ENCODE measurements around the gene VAPB.

Gene VAPB

DNA sequence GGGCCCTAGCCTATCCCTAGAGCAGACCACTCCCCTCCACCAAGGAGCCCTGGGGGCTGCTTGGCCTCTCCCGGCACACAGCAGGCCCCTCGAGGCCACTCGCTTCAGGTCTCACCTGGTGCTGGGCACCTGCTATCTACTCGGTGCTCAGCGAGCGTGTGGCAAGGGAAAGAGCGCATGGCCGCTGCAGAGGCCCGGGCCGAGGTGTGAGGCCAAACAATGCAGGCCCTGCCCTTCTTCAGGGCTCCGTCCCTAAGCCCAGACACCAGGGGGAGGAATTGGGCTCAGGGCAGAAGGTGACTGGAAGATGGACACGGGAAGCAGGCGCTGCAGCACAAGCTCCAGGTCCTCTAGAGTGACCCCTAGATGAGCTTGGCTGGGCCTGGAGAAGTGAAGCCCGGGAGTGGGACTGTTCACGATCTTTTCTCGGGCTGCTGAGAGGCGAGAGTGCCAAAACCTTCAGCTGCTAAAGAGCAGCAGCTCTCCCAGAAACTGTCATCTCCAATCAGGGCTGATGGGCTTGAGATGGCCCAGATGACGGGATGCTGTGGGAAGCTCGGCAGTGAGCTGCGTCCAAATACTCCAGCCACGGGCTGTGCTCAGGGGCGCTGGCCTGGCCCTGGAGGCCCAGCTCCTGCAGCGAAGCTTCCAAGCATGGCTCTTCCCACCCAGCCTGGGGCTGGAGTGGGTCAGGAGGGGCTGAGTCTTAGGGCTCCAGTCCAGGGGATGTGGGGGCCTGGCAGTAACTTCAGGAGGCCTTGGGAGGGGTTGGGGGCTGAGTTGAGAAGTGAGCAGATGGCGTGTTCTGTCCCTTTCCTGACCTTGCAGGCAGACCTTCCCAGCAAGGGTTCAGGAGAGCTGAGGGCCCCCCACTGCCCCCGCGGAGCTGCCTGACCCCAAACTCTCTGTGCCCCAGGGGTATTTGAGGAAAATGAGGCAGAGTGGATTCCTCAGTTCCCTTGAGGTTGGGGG is 82.5 kb downstream of the VAPB start:
- TF ChIP-seq, protein P1, sequence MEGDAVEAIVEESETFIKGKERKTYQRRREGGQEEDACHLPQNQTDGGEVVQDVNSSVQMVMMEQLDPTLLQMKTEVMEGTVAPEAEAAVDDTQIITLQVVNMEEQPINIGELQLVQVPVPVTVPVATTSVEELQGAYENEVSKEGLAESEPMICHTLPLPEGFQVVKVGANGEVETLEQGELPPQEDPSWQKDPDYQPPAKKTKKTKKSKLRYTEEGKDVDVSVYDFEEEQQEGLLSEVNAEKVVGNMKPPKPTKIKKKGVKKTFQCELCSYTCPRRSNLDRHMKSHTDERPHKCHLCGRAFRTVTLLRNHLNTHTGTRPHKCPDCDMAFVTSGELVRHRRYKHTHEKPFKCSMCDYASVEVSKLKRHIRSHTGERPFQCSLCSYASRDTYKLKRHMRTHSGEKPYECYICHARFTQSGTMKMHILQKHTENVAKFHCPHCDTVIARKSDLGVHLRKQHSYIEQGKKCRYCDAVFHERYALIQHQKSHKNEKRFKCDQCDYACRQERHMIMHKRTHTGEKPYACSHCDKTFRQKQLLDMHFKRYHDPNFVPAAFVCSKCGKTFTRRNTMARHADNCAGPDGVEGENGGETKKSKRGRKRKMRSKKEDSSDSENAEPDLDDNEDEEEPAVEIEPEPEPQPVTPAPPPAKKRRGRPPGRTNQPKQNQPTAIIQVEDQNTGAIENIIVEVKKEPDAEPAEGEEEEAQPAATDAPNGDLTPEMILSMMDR (IDR thresholded peaks at IDR 0.05; ENCODE audit: low read depth, low read length, missing control alignments): no peak
- DNase-seq (ENCODE audit: extremely low read depth, low read depth): no peak
- H3K4me3 ChIP-seq (replicated peaks; ENCODE audit: low read depth, low read length): no peak overlapping the region

DNA sequence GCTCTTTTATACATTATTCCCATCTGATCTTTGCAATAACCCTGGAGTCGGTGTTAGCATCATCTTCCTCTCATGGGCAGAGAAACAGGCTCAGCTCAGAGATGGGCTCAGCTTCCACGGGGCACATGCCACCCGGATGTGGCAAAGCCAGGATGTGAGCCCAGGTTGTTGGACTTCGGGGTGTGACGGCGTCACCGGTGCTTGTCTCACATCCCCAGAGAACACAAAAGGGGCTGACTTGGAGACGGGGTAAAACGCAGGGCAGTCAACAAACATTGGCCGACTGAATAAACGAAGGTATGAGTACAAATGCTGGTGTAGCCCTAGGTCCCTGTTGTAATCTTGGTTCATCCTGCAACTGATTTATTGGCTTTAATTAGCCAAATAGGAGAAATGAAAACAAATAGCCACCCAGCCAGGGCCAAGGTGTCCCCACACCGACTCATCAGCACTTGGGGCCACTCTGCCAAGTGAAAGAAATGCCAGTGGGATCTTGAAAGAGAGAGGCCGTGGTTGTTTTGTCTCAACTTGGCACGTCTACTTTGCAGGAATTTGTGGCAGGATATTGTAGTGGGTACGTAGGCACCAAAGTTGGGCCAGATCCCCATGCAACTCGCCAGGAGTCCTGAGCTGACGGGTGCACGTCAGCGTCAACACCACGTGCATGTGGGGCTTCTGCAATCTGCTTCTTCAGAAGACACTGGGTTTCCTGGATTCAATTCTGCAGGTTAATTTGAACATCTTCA is 83.4 kb downstream of the VAPB start:
- no peak for DNase-seq (ENCODE audit: extremely low read depth, low read depth)
- H3K4me3 ChIP-seq (replicated peaks; ENCODE audit: low read depth, low read length): no peak overlapping the region
- TF ChIP-seq, protein P1 (IDR thresholded peaks at IDR 0.05; ENCODE audit: low read depth, low read length, missing control alignments): no peak

DNA sequence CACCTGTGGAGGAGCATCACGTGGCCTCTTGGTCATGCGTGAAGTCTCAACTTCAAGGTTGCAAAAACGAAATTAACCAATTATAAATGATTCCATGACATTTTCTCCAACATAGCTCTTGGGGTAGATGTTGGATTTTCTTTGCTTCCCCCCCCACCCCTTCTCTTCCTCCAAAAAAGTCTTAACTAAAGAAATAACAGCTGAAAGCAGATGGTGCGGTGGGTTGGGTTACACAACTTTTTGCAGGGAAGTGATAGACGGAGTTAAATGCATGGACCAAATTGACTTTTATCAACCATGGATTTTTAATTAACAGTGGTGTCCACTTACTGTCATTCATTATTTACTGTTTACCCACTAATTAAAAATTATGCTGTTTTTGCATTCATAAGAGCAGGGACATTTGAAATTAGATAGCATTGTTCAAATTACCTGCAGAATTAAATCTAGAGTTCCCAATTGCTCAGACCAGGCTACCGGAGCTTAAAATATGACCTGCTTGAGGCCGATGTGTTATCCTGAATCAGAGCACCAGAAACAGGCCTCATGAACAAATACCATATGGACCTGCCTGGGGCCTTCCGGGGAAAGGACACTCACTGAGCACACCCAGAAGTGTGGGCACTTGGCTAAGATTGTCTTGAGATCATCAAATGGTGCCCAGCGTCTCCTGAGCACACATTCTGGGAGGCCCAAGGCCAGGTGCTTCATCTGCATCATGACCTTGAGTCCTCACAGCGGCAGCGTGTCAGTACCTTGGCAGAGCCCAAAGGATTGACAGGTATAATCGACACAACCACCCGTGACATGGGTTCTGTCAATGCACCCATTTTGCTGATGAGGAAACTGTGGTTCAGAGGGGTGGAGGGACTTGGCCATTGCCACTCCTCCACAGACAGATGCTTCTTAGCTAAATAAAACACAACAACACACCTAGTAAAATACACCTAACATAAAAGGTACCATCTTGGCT is 84.7 kb downstream of the VAPB start:
- no peak for DNase-seq (ENCODE audit: extremely low read depth, low read depth)
- H3K4me3 ChIP-seq (replicated peaks; ENCODE audit: low read depth, low read length): no peak overlapping the region
- TF ChIP-seq, protein P1 (IDR thresholded peaks at IDR 0.05; ENCODE audit: low read depth, low read length, missing control alignments): no peak

DNA sequence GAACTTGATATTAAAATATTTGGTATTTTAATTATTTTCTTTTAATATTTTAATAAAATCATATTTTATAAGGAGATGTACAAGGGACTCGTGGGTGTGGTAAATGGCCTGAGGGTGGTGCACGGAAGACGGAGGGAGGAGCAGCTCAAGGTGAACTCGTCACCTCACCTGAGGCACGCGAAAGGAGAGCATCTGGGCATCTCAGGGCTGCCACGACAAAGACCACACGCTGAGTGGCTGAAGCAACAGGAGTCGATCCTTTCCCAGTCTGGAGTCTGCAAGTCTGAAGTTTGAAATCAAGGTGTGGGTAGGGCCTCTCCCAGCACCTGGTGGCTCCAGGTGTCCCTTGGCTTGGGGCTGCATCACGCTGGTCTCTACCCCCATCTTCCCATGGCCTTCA is 86.4 kb downstream of the VAPB start:
- TF ChIP-seq, protein P1 (IDR thresholded peaks at IDR 0.05; ENCODE audit: low read depth, low read length, missing control alignments): no peak
- no peak for DNase-seq (ENCODE audit: extremely low read depth, low read depth)
- H3K4me3 ChIP-seq (replicated peaks; ENCODE audit: low read depth, low read length): no peak overlapping the region

DNA sequence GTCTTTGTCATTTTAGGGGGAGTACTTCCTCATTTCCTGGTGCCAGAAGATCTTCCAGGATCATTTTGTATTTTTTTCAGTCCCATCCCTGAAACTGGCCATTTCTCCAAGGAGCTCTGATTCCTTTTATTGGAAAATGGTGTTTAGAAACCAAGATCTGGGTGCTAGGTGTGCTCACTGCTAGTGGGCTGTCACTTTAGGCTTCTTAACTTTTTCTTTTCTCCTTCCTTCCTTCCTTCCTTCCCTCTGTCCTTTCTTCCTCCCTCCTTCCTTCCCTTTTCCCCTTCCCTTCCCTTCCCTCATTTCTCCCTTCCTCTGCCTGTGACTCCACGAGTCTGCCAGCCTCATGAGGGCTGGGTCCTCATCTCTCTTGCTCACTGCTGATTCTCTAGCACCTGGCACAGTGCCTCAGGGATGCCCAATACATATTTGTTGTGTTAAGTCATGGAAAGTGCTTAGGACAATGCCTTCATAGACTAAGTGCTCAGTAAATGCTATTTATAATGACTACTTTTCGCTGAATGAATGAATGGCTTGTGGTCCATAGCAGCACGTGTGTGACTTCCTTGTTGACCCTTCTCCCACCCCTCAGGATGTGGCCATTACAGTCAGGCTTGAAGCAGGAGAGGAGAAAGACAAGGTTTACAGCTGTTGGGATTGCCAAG is 89.2 kb downstream of the VAPB start:
- H3K4me3 ChIP-seq (replicated peaks; ENCODE audit: low read depth, low read length): no peak overlapping the region
- DNase-seq (ENCODE audit: extremely low read depth, low read depth): no peak
- TF ChIP-seq, protein P1 (IDR thresholded peaks at IDR 0.05; ENCODE audit: low read depth, low read length, missing control alignments): no peak

Measured in HFF-Myc (cell line).